ENCODE results near the gene CHKA.

The CHKA gene

GRCh38 chr11:68142441-68143309, 21.5 kb upstream of the CHKA start:
- no peaks in the 10 kb centered on the region for H3K79me2 ChIP-seq (ENCODE audit: insufficient read depth, low read length)
- peak overlapping the region; percentile 3; the same call in 1 of the 2 replicates for H2AFZ ChIP-seq (ENCODE audit: low read length)
- H4K20me1 ChIP-seq (ENCODE audit: insufficient read depth, low read length, poor library complexity, severe bottlenecking): no peaks in the 10 kb centered on the region
- H3K4me2 ChIP-seq (ENCODE audit: low read depth, low read length, poor library complexity, severe bottlenecking): peak overlapping the region; percentile 50
- peak overlapping the region; percentile 20 for H3K4me3 ChIP-seq (ENCODE audit: low read length, poor library complexity, severe bottlenecking)
- peaks cover 54% of the 10 kb centered on the region for H3K4me1 ChIP-seq (ENCODE audit: insufficient read depth, low read length, poor library complexity, severe bottlenecking)
- H3F3A ChIP-seq (ENCODE audit: low read depth): no peaks in the 10 kb centered on the region
- H3K9ac ChIP-seq (ENCODE audit: low read depth, low read length, poor library complexity, severe bottlenecking): peak overlapping the region; percentile 54
- H3K27me3 ChIP-seq (ENCODE audit: insufficient read depth, low read length, poor library complexity, severe bottlenecking): no peaks in the 10 kb centered on the region
- no peak for TF ChIP-seq EZH2phosphoT487 (IDR thresholded peaks at IDR 0.05; ENCODE audit: borderline replicate concordance)
- no peaks in the 10 kb centered on the region for H3K9me3 ChIP-seq (ENCODE audit: insufficient read depth, low read depth, low read length)
- H3K36me3 ChIP-seq (ENCODE audit: insufficient read depth, low read length): no peaks in the 10 kb centered on the region
- no peaks in the 10 kb centered on the region for H3K9me2 ChIP-seq (replicated peaks; ENCODE audit: low read depth, low read length)

- TF ChIP-seq CTCF (conservative IDR thresholded peaks at IDR 0.05; ENCODE audit: low read length) (no peak), EZH2phosphoT487 (IDR thresholded peaks at IDR 0.05; ENCODE audit: borderline replicate concordance) (no peak)
- Histone ChIP-seq H3K27me3 (ENCODE audit: insufficient read depth, low read length, poor library complexity, severe bottlenecking) (no peaks in the 10 kb centered on the region), H2AFZ (ENCODE audit: low read length) (peak overlapping the region; percentile 3; the same call in 1 of the 2 replicates), H3K9me3 (ENCODE audit: insufficient read depth, low read depth, low read length) (no peaks in the 10 kb centered on the region), H3K4me2 (ENCODE audit: low read depth, low read length, poor library complexity, severe bottlenecking) (peak overlapping the region; percentile 50), H3F3A (ENCODE audit: low read depth) (no peaks in the 10 kb centered on the region), H3K9ac (ENCODE audit: low read depth, low read length, poor library complexity, severe bottlenecking) (peak overlapping the region; percentile 54), H4K20me1 (ENCODE audit: insufficient read depth, low read length, poor library complexity, severe bottlenecking) (no peaks in the 10 kb centered on the region), H3K79me2 (ENCODE audit: insufficient read depth, low read length) (no peaks in the 10 kb centered on the region), H3K9me2 (replicated peaks; ENCODE audit: low read depth, low read length) (no peaks in the 10 kb centered on the region), H3K36me3 (ENCODE audit: insufficient read depth, low read length) (no peaks in the 10 kb centered on the region), H3K4me1 (ENCODE audit: insufficient read depth, low read length, poor library complexity, severe bottlenecking) (peaks cover 49% of the 10 kb centered on the region), H3K4me3 (ENCODE audit: low read length, poor library complexity, severe bottlenecking) (peak overlapping the region; percentile 20)
Observed at GRCh38 chr11:68142028-68142412, 20.8 kb upstream of the CHKA start.

GRCh38 chr11:68141246-68142027, 20.2 kb upstream of the CHKA start:
- H3K4me3 ChIP-seq (ENCODE audit: low read length, poor library complexity, severe bottlenecking): peak overlapping the region; percentile 20
- H2AFZ ChIP-seq (ENCODE audit: low read length): peak overlapping the region; percentile 3; the same call in 1 of the 2 replicates
- peak overlapping the region; percentile 50 for H3K4me2 ChIP-seq (ENCODE audit: low read depth, low read length, poor library complexity, severe bottlenecking)
- TF ChIP-seq EZH2phosphoT487 (IDR thresholded peaks at IDR 0.05; ENCODE audit: borderline replicate concordance) (no peak), CTCF (conservative IDR thresholded peaks at IDR 0.05; ENCODE audit: low read length) (no peak)
- H3K4me1 ChIP-seq (ENCODE audit: insufficient read depth, low read length, poor library complexity, severe bottlenecking): peaks cover 43% of the 10 kb centered on the region
- H4K20me1 ChIP-seq (ENCODE audit: insufficient read depth, low read length, poor library complexity, severe bottlenecking): no peaks in the 10 kb centered on the region
- H3K79me2 ChIP-seq (ENCODE audit: insufficient read depth, low read length): no peaks in the 10 kb centered on the region
- H3K36me3 ChIP-seq (ENCODE audit: insufficient read depth, low read length): no peaks in the 10 kb centered on the region
- no peaks in the 10 kb centered on the region for H3K9me3 ChIP-seq (ENCODE audit: insufficient read depth, low read depth, low read length)
- peak overlapping the region; percentile 54 for H3K9ac ChIP-seq (ENCODE audit: low read depth, low read length, poor library complexity, severe bottlenecking)
- H3K27me3 ChIP-seq (ENCODE audit: insufficient read depth, low read length, poor library complexity, severe bottlenecking): no peaks in the 10 kb centered on the region
- no peaks in the 10 kb centered on the region for H3K9me2 ChIP-seq (replicated peaks; ENCODE audit: low read depth, low read length)
- no peaks in the 10 kb centered on the region for H3F3A ChIP-seq (ENCODE audit: low read depth)
